ENCODE results near the gene COG4.
"Not testable (repeated sequence)": the region's sequence is repeated elsewhere in the genome, so short reads cannot be mapped to it uniquely, and the experiment has no call there.

COG4 gene

GRCh38 chr16:70453892-70454221, 69.5 kb downstream of the COG4 start:
- DNase-seq = no peak

GRCh38 chr16:70453117-70453891, 70.0 kb downstream of the COG4 start:
- DNase-seq = no peak

- DNase-seq = not testable (repeated sequence)
Observed at GRCh38 chr16:70451004-70451340, 72.4 kb downstream of the COG4 start.

GRCh38 chr16:70450142-70451003, 73.0 kb downstream of the COG4 start:
- not testable (repeated sequence) for DNase-seq

- DNase-seq = no peak
Observed at GRCh38 chr16:70448075-70448474, 75.3 kb downstream of the COG4 start.

- no peak for DNase-seq
Observed at GRCh38 chr16:70444249-70445063, 78.9 kb downstream of the COG4 start.

GRCh38 chr16:70442344-70442743, 81.0 kb downstream of the COG4 start:
- DNase-seq = no peak

GRCh38 chr16:70441406-70441990, 81.9 kb downstream of the COG4 start:
- no peak for DNase-seq

GRCh38 chr16:70440009-70440692, 83.2 kb downstream of the COG4 start:
- no peak for DNase-seq

GRCh38 chr16:70438969-70439862, 84.1 kb downstream of the COG4 start, which contains the start of gene ST3GAL2:
TSS of gene ST3GAL2 (minus strand) at chr16:70439100. CDS start at chr16:70398530, 40,570 bp downstream.
- DNase-seq = peak; percentile 83

- DNase-seq = no peak
Observed at GRCh38 chr16:70438585-70438968, 84.8 kb downstream of the COG4 start.

GRCh38 chr16:70437582-70438557, 85.5 kb downstream of the COG4 start:
- DNase-seq = no peak

- no peak for DNase-seq
Observed at GRCh38 chr16:70437017-70437581, 86.3 kb downstream of the COG4 start.

GRCh38 chr16:70434484-70435260, 88.7 kb downstream of the COG4 start:
- DNase-seq = no peak

- no peak for DNase-seq
Observed at GRCh38 chr16:70433458-70434103, 89.8 kb downstream of the COG4 start.

- no peak for DNase-seq
Observed at GRCh38 chr16:70432723-70433457, 90.5 kb downstream of the COG4 start.

- no peak for DNase-seq
Observed at GRCh38 chr16:70432356-70432722, 91.0 kb downstream of the COG4 start.

Data from NCI-H2107 (cell line).